B cell (primary cell): ENCODE measurements around the gene ITPKC. TPM values are rescaled to one million over a fixed set of nuclear protein-coding genes. Genes with fewer than 3 reads are reported as not detected.

Experiments used
- ATAC-seq: fragments of 200-7000 bp; cut with Tn5 transposase; one replicate; pipeline ENCODE4 v1.10.0; 2021; ENCODE audit warnings: low read depth, mild to moderate bottlenecking, moderate number of reproducible peaks, moderate library complexity
- CTCF ChIA-PET: fragments of 350-600 bp; sonication (Branson Sonifier 250); formaldehyde crosslinking; loops from one replicate; lab custom pipeline; 2021; ENCODE audit warnings: antibody characterized with exemption, inconsistent platforms; lab: Charles Lee
- POLR2A ChIA-PET: fragments of 350-600 bp; sonication (Branson Sonifier 250); formaldehyde crosslinking; loops from one replicate; lab custom pipeline; 2021; ENCODE audit warnings: antibody characterized with exemption; lab: Charles Lee
- DNase-seq: peaks from one replicate; pipeline ENCODE4 v3.0.0; 2013
- H2AFZ ChIP-seq: 2 replicates; pipeline ENCODE4 v1.6.1; 2012; ENCODE audit warnings: mild to moderate bottlenecking, low read depth, low read length; ENCODE audit not compliant: insufficient read depth, poor library complexity, severe bottlenecking
- H3K27ac ChIP-seq, 2 donors: 1 replicate in 1 of 2; 2 replicates in 1 of 2; pipeline ENCODE4 v1.5.1; 2012 to 2013; ENCODE audit warnings: low read length in 2 of 2, mild to moderate bottlenecking in 2 of 2, moderate library complexity in 1 of 2
- H3K27me3 ChIP-seq, 4 experiments: fragments of 200-600 bp in 1 of 4; sonication (generic) in 1 of 4; replicated peaks in 1 of 4; 1 replicate in 2 of 4; 2 replicates in 2 of 4; pipeline versions ENCODE4 v1.6.1 to v1.7.0; 2013 to 2016; ENCODE audit warnings: low read length in 3 of 4, mild to moderate bottlenecking in 2 of 4, mixed read lengths in 1 of 4, moderate library complexity in 1 of 4; ENCODE audit not compliant: insufficient read depth in 4 of 4, control insufficient read depth in 3 of 4; ENCODE audit errors: control extremely low read depth in 1 of 4
- H3K36me3 ChIP-seq, 2 experiments: replicated peaks in 1 of 2; 1 replicate in 1 of 2; 2 replicates in 1 of 2; pipeline versions ENCODE4 v1.6.1 to v1.7.1; 2013; ENCODE audit warnings: low read length in 1 of 2; ENCODE audit not compliant: insufficient read depth in 2 of 2, control insufficient read depth in 1 of 2; ENCODE audit errors: control extremely low read depth in 1 of 2, extremely low read depth in 1 of 2
- H3K4me1 ChIP-seq, 2 donors: fragments of 200-600 bp in 1 of 2; sonication (generic) in 1 of 2; 1 replicate in 1 of 2; 2 replicates in 1 of 2; pipeline versions ENCODE4 v1.5.1 to v1.6.1; 2013 to 2017; ENCODE audit warnings: low read length in 2 of 2; ENCODE audit not compliant: control insufficient read depth in 2 of 2, insufficient read depth in 2 of 2
- H3K4me2 ChIP-seq: replicated peaks from 2 replicates; pipeline ENCODE3; 2012; ENCODE audit warnings: mild to moderate bottlenecking, low read depth, low read length; ENCODE audit not compliant: poor library complexity, severe bottlenecking
- H3K4me3 ChIP-seq, 5 experiments: fragments of 200-600 bp in 1 of 5; sonication (generic) in 1 of 5; 1 replicate in 3 of 5; 2 replicates in 2 of 5; pipeline versions ENCODE4 v1.5.1 to v1.7.0; 2011 to 2016; ENCODE audit warnings: low read length in 4 of 5, mild to moderate bottlenecking in 4 of 5, low read depth in 2 of 5, control low read depth in 1 of 5, moderate library complexity in 1 of 5; ENCODE audit not compliant: insufficient read depth in 1 of 5; ENCODE audit errors: control extremely low read depth in 1 of 5, extremely low read depth in 1 of 5
- H3K79me2 ChIP-seq: fragments of 200-600 bp; sonication (generic); one replicate; pipeline ENCODE4 v1.6.0; 2016; ENCODE audit warnings: low read length; ENCODE audit not compliant: control insufficient read depth, insufficient read depth
- H3K9ac ChIP-seq: fragments of 200-600 bp; sonication (generic); 2 replicates; pipeline ENCODE4 v1.6.1; 2017; ENCODE audit warnings: mild to moderate bottlenecking, low read length, moderate library complexity
- H3K9me3 ChIP-seq, 3 donors: one replicate each; pipeline versions ENCODE4 v1.6.1 to v1.7.1; 2013; ENCODE audit warnings: low read length in 2 of 3; ENCODE audit not compliant: control insufficient read depth in 2 of 3, insufficient read depth in 1 of 3; ENCODE audit errors: control extremely low read depth in 1 of 3
- H4K20me1 ChIP-seq: 2 replicates; pipeline ENCODE4 v1.6.0; 2012; ENCODE audit warnings: mild to moderate bottlenecking, low read length; ENCODE audit not compliant: insufficient read depth, control insufficient read depth, poor library complexity, severe bottlenecking
- H3K27ac Mint-ChIP-seq: one replicate; pipeline ENCODE4 v1.8.0; 2021; ENCODE audit warnings: mixed read lengths
- H3K27me3 Mint-ChIP-seq: one replicate; pipeline ENCODE4 v1.8.0; 2021; ENCODE audit warnings: mixed read lengths
- H3K4me1 Mint-ChIP-seq: one replicate; pipeline ENCODE4 v1.8.0; 2021; ENCODE audit warnings: mixed read lengths
- H3K4me3 Mint-ChIP-seq: one replicate; pipeline ENCODE4 v1.8.0; 2021; ENCODE audit warnings: mixed read lengths
- H3K9me3 Mint-ChIP-seq: one replicate; pipeline ENCODE4 v1.8.0; 2022; ENCODE audit warnings: mixed read lengths; ENCODE audit not compliant: insufficient read depth
- CTCF ChIP-seq: fragments of 200-600 bp; IDR thresholded peaks from one replicate; pipeline ENCODE4 v1.8.0; 2022; ENCODE audit warnings: antibody characterized with exemption, mild to moderate bottlenecking
- EZH2 ChIP-seq: IDR thresholded peaks from 2 replicates; pipeline ENCODE4 v1.6.1; 2012; ENCODE audit warnings: borderline replicate concordance, low read depth, mild to moderate bottlenecking, moderate library complexity, low read length; ENCODE audit not compliant: insufficient read depth, poor library complexity, severe bottlenecking
- WGBS: methylation state at CpG from one replicate; pipeline ENCODE4 v1.1.5; 2013; ENCODE audit warnings: missing lambda C conversion rate; ENCODE audit not compliant: insufficient coverage; 5-methylcytosine and 5-hydroxymethylcytosine counted together
- intact Hi-C: fragments of 100-400 bp; cut with micrococcal nuclease; formaldehyde crosslinking; loops from one replicate; pipeline ENCODE4 v1.10.0; 2022
- polyA plus RNA-seq: library from polyadenylated mRNA; depleted of rRNA; stranded (reverse); fragments of >200 nt; gene quantifications from 2 replicates; pipeline ENCODE4 v1.2.3, GENCODE V29; 2012
- total RNA-seq, 2 donors: library from RNA; stranded (reverse); fragments of 120-200 nt in 1 of 2; gene quantifications; 1 replicate in 1 of 2; 2 replicates in 1 of 2; pipeline versions ENCODE4 v1.2.3 to v1.2.4, GENCODE V29; 2013 to 2022

ITPKC gene
- total and polyA plus RNA-seq, 2 donors (not counting 1 experiment from before 2014, with no cell fraction given) = 8.7 to 16.0 TPM

GRCh38 chr19:40742886-40743285, 26.0 kb downstream of the ITPKC start:
- CTCF ChIA-PET = interaction anchor here (1.2 to 2.9 kb wide), 4 partner anchors 12 to 80 kb away, joined by 4 to 14 read pairs (median 4); no protein-coding TSS in a partner anchor
- no peaks in the 10 kb centered on the region for H3K4me1 Mint-ChIP-seq

GRCh38 chr19:40743926-40744325, 27.0 kb downstream of the ITPKC start:
- H4K20me1 ChIP-seq = no peaks in the 10 kb centered on the region
- no peak overlapping the region for H3K4me3 ChIP-seq
- H3K79me2 ChIP-seq = no peaks in the 10 kb centered on the region
- H3K27me3 ChIP-seq = no peaks in the 10 kb centered on the region
- no peak overlapping the region for H2AFZ ChIP-seq
- H3K4me1 Mint-ChIP-seq = peaks cover 4% of the 10 kb centered on the region
- no peak for DNase-seq
- CTCF ChIA-PET = interaction anchor here (0.9 to 2.9 kb wide), 3 partner anchors 11 to 33 kb away, joined by 4 to 14 read pairs (median 4); no protein-coding TSS in a partner anchor
- intact Hi-C loops = no loop called here
- WGBS = 94% methylated on average over 10 of the region's 10 CpGs
- no peaks in the 10 kb centered on the region for H3K9me3 ChIP-seq
- H3K27ac ChIP-seq = no peak overlapping the region
- H3K9me3 Mint-ChIP-seq = no peaks in the 10 kb centered on the region
- peaks cover 0 to 10% of the 10 kb centered on the region in 2 experiments for H3K36me3 ChIP-seq
- H3K27me3 Mint-ChIP-seq = no peaks in the 10 kb centered on the region
- H3K4me1 ChIP-seq = peaks cover 0 to 6% of the 10 kb centered on the region in 2 donors
- TF ChIP-seq EZH2 = no peak
- TF ChIP-seq CTCF = no peak
- no peak for ATAC-seq
- no peak overlapping the region for H3K27ac Mint-ChIP-seq
- no peak overlapping the region for H3K4me2 ChIP-seq
- H3K9ac ChIP-seq = no peak overlapping the region
- no peak overlapping the region for H3K4me3 Mint-ChIP-seq
- POLR2A ChIA-PET = interaction anchor here (0.5 kb wide), 1 partner anchor 322 kb away, joined by 3 read pairs; no protein-coding TSS in a partner anchor

More at GRCh38 chr19:40742886-40743285, 26.0 kb downstream of the ITPKC start:
- no peak overlapping the region for H3K27ac ChIP-seq
- Mint-ChIP-seq H3K9me3 (no peaks in the 10 kb centered on the region), H3K27ac (no peak overlapping the region), H3K27me3 (no peaks in the 10 kb centered on the region), H3K4me3 (no peak overlapping the region)
- no peaks in the 10 kb centered on the region for H3K4me1 ChIP-seq
- DNase-seq (no peak), ATAC-seq (no peak)
- TF ChIP-seq CTCF = no peak
- TF ChIP-seq EZH2 = no peak
- no peaks in the 10 kb centered on the region for H3K9me3 ChIP-seq
- H2AFZ ChIP-seq = no peak overlapping the region
- no peaks in the 10 kb centered on the region for H3K79me2 ChIP-seq
- H3K4me3 ChIP-seq = no peak overlapping the region
- 100% methylated on average over 8 of the region's 12 CpGs for WGBS
- POLR2A ChIA-PET = no interaction called here
- H3K27me3 ChIP-seq = no peaks in the 10 kb centered on the region
- H3K36me3 ChIP-seq = peaks cover 0 to 14% of the 10 kb centered on the region in 2 experiments
- intact Hi-C loops = no loop called here
- no peaks in the 10 kb centered on the region for H4K20me1 ChIP-seq
- H3K9ac ChIP-seq = no peak overlapping the region
- no peak overlapping the region for H3K4me2 ChIP-seq
